Mucosa of descending colon (tissue), 3 donors: ENCODE data around the gene DBNL. TPM values are rescaled to one million over a fixed set of nuclear protein-coding genes. Genes with fewer than 3 reads are reported as not detected.
"Not testable (repeated sequence)": the region's sequence is repeated elsewhere in the genome, so short reads cannot be mapped to it uniquely, and the experiment has no call there.

Experiments used
- ATAC-seq: fragments of 200-7000 bp; cut with Tn5 transposase; one replicate; pipeline ENCODE4 v1.9.1; 2020; ENCODE audit warnings: mild to moderate bottlenecking, moderate library complexity
- DNase-seq, 3 donors: peaks; one replicate each; pipeline ENCODE4 v3.0.0-alpha.2; 2020
- H3K36me3 ChIP-seq: fragments of 200-600 bp; one replicate; pipeline ENCODE4 v1.8.0; 2021; ENCODE audit warnings: low read depth, mild to moderate bottlenecking
- H3K4me1 ChIP-seq: fragments of 200-600 bp; one replicate; pipeline ENCODE4 v1.8.0; 2021; ENCODE audit warnings: low read depth, mild to moderate bottlenecking
- H3K4me3 ChIP-seq: fragments of 200-600 bp; one replicate; pipeline ENCODE4 v1.8.0; 2021; ENCODE audit warnings: mild to moderate bottlenecking
- H3K9me3 ChIP-seq: fragments of 200-600 bp; one replicate; pipeline ENCODE4 v1.8.0; 2021; ENCODE audit warnings: mild to moderate bottlenecking
- CTCF ChIP-seq: fragments of 200-600 bp; IDR thresholded peaks from one replicate; pipeline ENCODE4 v1.8.0; 2022; ENCODE audit warnings: antibody characterized with exemption, mild to moderate bottlenecking
- intact Hi-C, 2 donors: fragments of 100-400 bp; cut with DNase I in 1 of 2; cut with micrococcal nuclease in 1 of 2; formaldehyde crosslinking; loops; one replicate each; pipeline versions ENCODE4 v1.11.0 to v1.11.1; 2022; cut with DNase I, micrococcal nuclease
- total RNA-seq, 3 donors: library from RNA; stranded (reverse); fragmentation: NEBNext Ultra II Directional in 2 of 3; extraction: Animal tissue kit (Norgen Biotek cat#: 25700) in 2 of 3; gene quantifications; one replicate each; pipeline versions ENCODE4 v1.2.1 to v1.2.4, GENCODE V29; 2021 to 2023
- donor health status: DM: no; HTN: no; CAD: no; lungs with moderate emphysema.
- donor health status: DM: no; HTN: no; CAD: no.
- donor health status: DM: no; HTN: yes; CAD: no.

The DBNL gene
- total RNA-seq, 3 donors from 2014 or later: 84.2 to 91.2 (median 89.8) TPM

- ATAC-seq, H3K9me3 ChIP-seq, H3K36me3 ChIP-seq, H3K4me1 ChIP-seq, H3K4me3 ChIP-seq, DNase-seq, intact Hi-C loops: not testable (repeated sequence)
Observed at GRCh38 chr7:44031319-44031718, 13.2 kb upstream of the DBNL start.

- DNase-seq, ATAC-seq, H3K36me3 ChIP-seq, intact Hi-C loops, H3K4me3 ChIP-seq, H3K4me1 ChIP-seq, H3K9me3 ChIP-seq: not testable (repeated sequence)
Observed at GRCh38 chr7:44032031-44032430, 12.5 kb upstream of the DBNL start.

- intact Hi-C loops, H3K36me3 ChIP-seq, H3K4me3 ChIP-seq, DNase-seq, ATAC-seq, H3K9me3 ChIP-seq, H3K4me1 ChIP-seq: not testable (repeated sequence)
Observed at GRCh38 chr7:44033971-44034844, 10.3 kb upstream of the DBNL start.

GRCh38 chr7:44036364-44036763 lies 8.1 kb upstream of the DBNL start:
- DNase-seq (peak in 2 of 3 donors; percentile 64 to 83), ATAC-seq (peak; percentile 56)
- H3K36me3 ChIP-seq, H3K4me3 ChIP-seq, H3K9me3 ChIP-seq, intact Hi-C loops, H3K4me1 ChIP-seq: not testable (repeated sequence)

GRCh38 chr7:44037951-44038350 lies 6.6 kb upstream of the DBNL start:
- DNase-seq, H3K36me3 ChIP-seq, H3K4me1 ChIP-seq, H3K4me3 ChIP-seq, H3K9me3 ChIP-seq, intact Hi-C loops: not testable (repeated sequence)
- peak; percentile 14 for ATAC-seq

- H3K4me1 ChIP-seq, H3K36me3 ChIP-seq, ATAC-seq, H3K4me3 ChIP-seq, intact Hi-C loops, DNase-seq, H3K9me3 ChIP-seq: not testable (repeated sequence)
Observed at GRCh38 chr7:44038553-44038952, 5.9 kb upstream of the DBNL start.

GRCh38 chr7:44038961-44039558 lies 5.4 kb upstream of the DBNL start:
- intact Hi-C loops, H3K9me3 ChIP-seq, H3K4me3 ChIP-seq, H3K36me3 ChIP-seq, H3K4me1 ChIP-seq: not testable (repeated sequence)
- ATAC-seq (peak; percentile 83), DNase-seq (peak; percentile 97 to 99 (median 97))

- intact Hi-C loops, DNase-seq, H3K4me1 ChIP-seq, H3K36me3 ChIP-seq, H3K4me3 ChIP-seq, H3K9me3 ChIP-seq: not testable (repeated sequence)
- ATAC-seq: peak; percentile 0
Observed at GRCh38 chr7:44039800-44040492, 4.6 kb upstream of the DBNL start.

- peak; percentile 49 for ATAC-seq
- DNase-seq: peak in 2 of 3 donors; percentile 76 to 81
- intact Hi-C loops, H3K4me3 ChIP-seq, H3K9me3 ChIP-seq, H3K36me3 ChIP-seq: not testable (repeated sequence)
- H3K4me1 ChIP-seq: peaks cover 12% of the 10 kb centered on the region
Observed at GRCh38 chr7:44040493-44040891, 4.0 kb upstream of the DBNL start.

- intact Hi-C loops: no loop called here
- no peak for DNase-seq
- Histone ChIP-seq H3K9me3 (no peaks in the 10 kb centered on the region), H3K4me3 (no peak overlapping the region), H3K36me3 (no peaks in the 10 kb centered on the region), H3K4me1 (peaks cover 26% of the 10 kb centered on the region)
- TF ChIP-seq CTCF: no peak
- no peak for ATAC-seq
Observed at GRCh38 chr7:44042221-44042620, 2.3 kb upstream of the DBNL start.
